GM19463 (cell line): ENCODE results near the gene SRPK2.
"Not testable (repeated sequence)": the region's sequence is repeated elsewhere in the genome, so short reads cannot be mapped to it uniquely, and the experiment has no call there.

Experiments
- ATAC-seq: cut with Tn5 transposase; IDR thresholded peaks from one replicate; pipeline ENCODE4 v1.9.1; 2021; ENCODE audit warnings: mild to moderate bottlenecking, moderate library complexity; ENCODE audit not compliant: unreplicated experiment

The SRPK2 gene

DNA sequence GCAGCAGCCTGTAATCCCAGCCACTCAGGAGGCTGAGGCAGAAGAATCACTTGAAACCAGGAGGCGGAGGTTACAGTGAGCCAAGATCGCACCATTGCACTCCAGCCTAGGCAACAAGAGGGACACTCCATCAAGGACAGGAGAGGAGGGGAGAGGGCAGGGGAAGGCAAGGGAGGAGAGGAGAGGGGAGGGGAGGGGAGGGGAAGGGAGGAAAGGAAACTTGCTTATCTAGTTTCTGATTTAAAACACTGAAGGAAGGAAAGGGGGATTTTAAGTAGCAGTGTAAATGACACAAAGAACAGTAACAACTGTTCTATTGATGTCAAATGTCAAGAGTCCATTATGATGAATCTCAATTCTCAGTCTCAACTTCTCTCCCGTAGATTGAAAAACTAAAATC lies 43.7 kb downstream of the SRPK2 start:
- ATAC-seq = no peak

DNA sequence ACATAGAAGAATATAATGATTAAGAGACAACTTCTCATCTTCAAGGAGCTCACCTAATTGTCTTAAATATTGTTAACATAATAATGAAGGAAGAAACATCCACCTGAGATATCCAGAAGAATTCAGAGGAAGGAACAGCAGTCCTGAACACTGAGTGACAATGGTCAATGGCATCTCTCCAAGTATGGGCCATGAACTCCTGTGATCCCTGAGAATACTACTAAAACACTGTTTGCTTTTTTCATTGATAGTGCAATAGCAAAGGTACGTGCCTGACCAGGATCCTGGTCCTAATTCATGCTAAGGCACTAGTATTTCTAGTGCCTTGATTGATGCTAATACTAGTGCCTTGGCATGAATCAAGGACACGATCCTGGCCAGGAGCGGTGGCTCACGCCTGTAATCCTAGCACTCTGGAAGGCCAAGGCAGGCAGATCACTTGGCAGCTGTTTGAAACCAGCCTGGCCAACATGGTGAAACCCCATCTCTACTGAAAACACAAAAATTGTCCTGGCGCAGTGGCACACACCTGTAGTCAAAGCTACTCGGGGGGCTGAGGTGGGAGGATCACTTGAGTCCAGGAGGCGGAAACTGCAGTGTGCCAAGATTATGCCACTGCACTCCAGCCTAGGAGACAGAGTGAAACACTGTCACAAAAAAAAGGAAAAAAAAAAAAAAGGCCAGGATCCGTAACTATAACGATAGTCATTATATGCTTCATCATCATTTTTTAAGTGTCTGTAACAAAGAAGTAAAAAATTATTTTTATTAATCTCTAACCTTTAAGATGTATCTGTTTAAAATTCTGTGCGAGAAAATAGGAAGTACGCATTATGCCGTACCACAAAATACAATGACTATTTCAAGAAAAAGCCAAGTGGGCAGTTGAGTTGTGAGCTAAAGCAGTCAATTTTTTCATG lies 49.1 kb downstream of the SRPK2 start:
- ATAC-seq = no peak

DNA sequence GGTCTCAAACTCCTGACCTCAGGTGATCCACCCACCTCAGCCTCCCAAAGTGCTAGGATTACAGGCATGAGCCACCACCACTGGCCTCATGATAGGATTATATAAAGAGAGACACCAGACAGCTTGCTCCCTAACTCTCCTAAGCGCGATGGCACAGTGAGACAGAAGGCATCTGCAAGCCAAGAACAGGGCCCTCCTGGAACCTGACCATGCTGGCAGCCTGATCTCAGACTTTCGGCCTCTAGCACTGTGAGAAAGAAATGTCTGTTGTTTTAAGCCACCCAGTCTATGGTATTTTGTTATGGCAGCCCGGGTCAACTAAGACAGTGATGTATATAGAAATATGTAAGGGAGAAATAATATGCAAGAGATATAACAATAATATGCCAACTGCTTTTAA lies 51.2 kb downstream of the SRPK2 start:
- ATAC-seq = no peak

DNA sequence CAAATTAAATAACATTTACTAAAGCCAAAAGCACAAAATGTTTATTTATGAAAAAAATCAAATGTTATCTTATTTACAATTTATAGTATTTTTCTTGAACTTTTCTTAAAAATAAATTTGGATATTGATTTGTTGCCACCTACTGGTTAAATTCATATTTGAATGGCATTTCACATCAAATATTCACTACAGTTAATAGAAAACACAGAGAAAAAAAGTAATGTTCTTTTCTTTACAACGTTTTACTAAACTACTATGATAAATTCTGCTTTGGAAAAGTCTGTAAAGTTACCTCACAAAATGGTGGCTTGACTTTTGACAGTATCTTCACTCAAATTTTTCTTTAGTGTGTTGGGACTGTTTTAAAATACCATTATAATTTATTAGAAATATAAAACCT lies 52.7 kb downstream of the SRPK2 start:
- ATAC-seq = no peak

DNA sequence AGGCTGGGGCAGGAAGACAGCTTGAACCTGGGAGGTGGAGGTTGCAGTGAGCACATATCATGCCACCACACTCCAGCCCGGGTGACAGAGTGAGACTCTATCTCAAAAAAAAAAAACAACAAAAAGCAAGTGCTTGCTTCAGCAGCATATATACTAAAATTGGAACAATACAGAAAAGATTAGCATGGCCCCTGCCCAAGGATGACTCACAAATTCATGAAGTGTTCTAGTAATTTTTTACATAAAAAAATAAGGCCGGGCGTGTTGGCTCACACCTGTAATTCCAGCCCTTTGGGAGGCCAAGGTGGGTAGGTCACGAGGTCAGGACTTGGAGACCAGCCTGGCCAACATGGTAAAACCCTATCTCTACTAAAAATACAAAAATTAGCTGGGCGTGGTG lies 56.1 kb downstream of the SRPK2 start:
- not testable (repeated sequence) for ATAC-seq

DNA sequence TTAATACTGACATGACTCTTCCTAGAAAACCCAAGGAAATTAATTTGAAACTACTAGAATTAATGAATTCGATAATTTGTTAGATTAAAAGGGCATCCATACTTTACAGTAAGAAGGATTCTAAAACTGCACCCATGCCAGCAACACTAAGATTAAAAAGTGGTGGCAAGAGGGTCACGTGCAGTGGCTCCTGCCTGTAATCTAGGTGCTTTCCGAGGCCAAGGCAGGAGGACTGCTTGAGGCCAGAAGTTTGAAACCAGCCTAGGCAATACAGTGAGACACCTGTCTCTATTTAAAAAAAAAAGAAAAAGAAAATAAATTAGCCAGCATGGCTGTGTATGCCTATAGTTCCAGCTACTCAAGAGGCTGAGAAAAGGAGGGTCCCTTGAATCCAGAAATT lies 58.2 kb downstream of the SRPK2 start:
- ATAC-seq = no peak

DNA sequence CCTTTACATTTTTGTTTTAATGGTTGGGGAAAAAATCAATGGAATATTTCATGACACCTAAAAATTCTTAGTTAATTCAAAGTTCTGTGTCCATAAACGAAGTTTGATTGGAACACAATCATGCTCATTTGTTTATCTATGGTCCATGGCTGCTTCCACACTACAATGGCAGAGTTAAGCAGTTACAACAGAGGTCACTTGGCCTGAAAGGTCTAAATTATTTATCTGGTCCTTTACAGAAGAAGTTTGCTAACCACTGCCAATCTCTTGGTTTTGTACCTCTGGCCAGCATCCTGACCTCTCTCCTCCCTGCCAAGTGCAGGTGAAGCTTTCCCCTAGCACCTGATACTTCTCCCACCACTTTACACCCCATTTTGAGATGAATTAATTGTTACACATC lies 61.5 kb downstream of the SRPK2 start:
- ATAC-seq = no peak

DNA sequence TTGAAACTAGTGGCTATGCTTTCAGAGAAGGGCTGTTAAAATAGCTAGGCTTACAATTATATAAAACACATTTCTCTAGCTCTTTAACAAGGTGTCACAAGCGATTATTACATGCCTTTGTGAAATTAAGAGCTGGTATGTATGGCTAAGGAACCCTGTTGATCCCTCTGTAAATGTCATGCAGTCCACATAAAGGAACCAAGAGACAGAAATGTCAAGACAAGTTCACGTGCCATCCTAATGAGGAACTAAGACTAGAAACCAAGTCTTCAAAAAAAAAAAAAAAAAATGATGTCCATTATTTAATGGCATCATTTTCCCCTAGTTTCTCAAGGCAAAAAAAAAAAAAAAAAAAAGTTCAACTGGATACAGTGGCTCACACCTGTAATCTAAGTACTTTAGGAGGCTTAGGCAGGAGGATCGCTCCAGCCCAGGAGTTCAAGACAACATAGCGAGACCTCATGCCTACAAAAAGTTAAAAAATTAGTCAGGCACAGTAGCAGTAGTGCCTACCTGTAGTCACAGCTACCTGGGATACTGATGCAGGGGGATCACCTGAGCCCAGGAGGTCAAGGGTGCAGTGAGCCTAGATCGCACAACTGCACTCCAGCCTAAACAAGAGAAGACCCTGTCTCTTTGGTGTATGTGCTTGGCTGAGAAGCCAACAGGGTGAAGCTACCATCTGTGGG lies 63.4 kb downstream of the SRPK2 start:
- ATAC-seq = no peak

DNA sequence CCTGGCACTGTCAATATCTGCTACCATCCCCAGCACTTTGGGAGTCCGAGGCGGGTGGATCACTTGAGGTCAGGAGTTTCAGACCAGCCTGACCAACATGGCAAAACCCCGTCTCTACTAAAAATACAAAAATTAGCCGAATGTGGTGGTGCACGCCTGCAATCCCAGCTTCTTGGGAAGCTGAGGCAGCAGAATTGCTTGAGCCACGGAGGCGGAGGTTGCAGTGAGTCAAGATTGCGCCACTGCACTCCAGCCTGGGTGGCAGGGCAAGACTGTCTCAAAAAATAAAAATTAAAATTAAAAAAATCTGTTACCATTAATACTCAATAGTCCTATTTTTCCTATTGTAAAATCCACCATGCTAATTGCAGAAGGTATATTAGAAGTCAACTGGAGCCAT lies 64.1 kb downstream of the SRPK2 start:
- ATAC-seq = not testable (repeated sequence)

DNA sequence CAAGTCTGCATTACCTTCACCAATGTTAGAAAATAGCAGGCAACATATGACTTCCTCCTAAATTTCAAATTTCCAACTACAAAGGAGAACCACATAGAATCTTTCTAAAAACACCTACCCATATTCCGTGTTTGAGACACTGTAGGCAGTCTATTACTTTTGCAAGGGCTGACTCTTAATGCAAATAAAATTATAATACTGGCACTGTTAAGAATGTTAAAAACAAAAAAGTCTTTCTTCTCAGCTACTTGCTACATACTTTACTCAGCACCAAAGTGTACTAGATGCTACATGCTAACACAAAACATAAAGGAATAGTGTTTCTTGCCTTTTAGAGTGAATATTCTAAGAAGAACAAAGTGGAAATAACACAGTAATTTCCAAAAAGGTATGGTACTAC lies 65.4 kb downstream of the SRPK2 start:
- no peak for ATAC-seq

DNA sequence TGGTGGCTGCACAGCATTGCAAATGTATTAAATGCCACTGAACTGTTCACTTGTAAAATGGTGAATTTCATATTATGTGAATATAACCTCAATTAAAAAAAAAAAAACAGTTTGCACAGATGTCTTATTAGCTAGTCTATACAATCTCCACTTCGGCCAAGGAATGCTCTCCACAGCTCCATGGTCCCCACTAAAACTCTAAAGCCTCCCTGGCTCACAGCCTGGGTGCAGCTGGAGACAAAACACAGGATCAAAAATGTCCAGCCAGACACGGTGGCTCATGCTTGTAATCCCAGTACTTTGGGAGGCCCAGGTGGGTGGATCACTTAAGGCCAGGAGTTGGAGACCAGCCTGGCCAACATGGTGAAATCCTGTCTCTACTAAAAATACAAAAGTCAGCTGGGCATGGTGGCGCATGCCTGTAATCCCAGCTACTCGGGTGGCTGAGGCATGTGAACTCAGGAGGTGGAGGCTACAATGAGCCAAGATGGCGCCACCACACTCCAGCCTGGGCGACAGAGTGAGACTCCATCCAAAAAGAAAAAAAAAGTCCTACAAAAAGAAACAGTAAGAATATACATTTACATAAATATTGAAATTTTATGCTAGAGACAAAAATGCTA lies 66.0 kb downstream of the SRPK2 start:
- ATAC-seq = no peak

DNA sequence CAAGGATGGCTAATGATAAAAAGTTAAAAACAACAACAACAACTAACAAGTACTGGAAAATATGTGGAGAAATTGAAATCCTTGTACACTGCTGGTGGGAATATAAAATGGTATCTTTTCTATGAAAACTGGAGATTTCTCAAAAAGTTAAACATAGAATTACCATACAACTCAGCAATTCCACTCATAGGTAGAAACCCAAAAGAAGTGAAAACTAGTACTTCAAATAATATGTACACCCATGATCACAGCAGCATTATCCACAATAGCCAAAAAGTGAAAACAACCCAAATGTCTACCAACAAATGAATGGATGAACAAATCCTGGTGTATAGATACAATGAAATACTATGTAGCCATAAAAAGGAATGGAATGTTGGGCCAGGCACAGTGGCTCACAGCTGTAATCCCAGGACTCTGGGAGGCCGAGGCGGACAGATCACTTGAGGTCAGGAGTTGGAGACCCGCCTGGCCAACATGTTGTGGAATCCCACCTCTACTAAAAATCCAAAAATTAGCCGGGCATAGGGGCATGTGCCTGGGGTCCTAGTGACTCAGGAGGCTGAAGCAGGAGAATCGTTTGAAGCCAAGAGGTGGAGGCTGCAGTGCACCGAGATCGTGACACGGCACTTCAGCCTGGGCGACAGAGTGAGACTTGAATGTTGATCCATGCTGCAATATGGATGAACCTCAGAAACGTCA lies 66.8 kb downstream of the SRPK2 start:
- no peak for ATAC-seq

DNA sequence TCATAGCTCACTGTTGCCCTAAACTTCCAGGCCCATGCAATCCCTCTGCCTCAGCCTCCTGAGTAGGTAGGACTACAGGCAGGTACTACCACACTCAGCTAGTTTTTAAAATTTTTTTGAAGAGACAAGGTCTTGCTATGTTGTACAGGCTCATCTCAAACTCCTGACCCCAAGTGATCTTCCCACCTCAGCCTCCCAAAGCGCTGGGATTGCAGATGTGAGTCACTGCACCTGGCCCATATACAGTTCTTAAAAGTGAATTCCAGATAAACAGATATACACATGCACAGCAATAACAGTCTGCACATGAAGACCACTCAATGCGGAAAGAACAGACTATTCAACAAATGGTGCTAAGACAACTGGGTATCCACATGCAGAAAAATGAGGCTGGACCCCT lies 67.8 kb downstream of the SRPK2 start:
- ATAC-seq = no peak

DNA sequence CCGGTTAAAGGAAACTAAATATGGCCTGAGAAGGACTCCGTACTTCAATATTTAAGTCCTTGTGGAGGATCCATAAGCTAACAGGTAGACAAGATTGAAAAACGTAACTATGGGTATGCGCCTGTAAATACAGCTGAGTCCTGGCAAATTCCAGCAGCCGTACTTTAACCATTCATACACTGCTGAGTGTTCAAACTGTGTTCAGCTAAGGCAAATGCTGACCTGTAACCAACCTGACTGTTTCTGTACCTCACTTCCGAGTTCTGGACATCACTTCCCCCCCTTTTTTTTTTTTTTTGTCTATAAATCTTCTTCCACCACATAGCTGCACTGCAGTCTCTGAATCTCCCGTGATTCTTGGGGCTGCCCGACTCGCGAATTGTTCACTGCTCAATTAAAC lies 69.1 kb downstream of the SRPK2 start:
- no peak for ATAC-seq

DNA sequence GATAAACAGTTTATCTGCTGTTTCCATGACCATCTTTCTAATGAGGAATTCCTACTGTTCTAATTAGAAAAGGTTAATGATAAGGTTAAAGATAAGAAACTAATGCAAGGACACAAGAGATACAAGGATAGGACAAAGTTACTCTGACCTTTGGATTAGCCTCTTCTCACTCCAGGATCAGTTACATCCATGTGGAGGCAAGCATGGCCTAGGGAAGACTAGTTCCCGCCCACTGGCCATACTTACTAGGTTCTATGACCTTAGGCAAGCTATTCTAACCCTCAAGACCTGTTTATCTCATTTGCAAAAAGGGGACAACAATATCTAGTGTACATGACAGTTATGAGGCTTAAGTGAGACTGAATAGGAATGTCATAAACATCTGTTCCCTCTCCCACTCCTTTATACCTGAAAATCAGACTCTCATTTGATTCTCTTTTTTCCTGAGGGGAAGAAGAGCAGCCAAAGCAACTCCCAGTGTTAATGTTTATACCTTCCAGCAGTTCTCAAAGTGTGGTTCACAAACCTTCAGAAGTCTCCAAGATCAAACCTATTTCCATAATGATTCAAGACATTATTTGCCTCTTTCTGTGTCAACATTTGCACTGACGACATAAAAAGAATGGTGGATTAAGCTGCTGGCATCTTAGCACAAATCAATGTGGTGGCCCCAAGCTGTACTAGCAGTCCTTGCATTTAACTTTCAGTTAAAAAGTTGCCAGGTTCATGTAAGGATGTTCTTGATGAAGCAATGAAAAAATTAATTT lies 72.0 kb downstream of the SRPK2 start:
- no peak for ATAC-seq

DNA sequence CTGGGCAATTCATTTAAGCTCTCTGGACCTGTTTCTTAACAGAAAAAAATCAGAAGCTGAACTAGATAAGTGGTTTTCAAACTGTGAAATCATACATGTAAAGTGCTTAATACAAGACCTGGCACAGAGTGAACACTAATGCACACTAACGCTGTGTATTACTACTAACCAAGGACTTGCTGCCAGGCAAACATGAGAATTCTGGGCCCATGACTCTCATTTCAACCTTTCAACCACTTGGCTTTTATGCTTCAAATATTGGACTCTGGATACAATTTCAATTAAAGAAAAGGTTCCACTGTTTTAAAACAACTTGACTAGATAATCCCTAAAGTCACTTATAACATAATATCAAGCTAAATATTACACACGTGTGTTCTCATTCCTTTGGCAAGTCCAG lies 73.4 kb downstream of the SRPK2 start:
- no peak for ATAC-seq

DNA sequence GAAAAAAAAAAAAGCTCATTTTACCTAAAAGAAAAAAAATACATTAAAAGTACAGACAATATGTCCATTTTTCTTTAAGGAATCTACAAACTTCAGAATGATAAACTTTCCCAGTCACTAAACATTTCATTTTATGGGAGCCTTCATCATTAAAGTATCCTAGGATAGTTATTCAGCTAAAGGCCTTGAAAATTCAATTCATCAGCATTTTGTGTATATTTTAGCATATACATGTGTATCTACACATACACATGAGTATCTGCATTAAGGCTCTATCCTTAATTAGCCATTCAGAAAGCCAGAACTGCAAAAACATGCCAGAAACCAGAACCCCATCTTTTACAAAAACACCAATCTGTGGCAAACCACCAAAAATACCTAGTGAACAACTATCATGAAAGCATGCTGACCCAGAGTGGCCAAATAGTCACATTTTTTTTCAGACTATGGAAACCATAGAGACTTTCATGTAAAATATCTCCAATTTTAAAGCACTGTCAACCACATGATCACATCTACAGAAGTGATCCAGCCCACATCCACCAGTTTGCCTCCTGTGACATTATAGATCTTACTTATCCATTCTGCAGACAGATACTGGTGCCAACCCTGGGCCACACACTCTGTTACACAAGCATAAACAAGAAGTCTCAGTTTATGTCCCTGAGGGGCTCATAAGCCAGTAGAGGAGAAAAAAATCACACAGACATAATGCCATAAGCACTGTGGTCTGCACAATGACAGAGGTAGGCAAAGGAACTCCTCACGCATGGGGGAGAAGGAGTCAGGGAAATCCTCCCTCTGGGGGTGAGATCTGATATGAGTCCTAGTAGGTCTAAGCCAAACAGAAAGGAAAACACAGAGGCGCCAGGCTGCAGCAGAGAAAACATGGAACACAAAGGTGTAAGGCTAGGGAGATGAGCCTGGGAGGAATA lies 79.2 kb downstream of the SRPK2 start:
- ATAC-seq = no peak

DNA sequence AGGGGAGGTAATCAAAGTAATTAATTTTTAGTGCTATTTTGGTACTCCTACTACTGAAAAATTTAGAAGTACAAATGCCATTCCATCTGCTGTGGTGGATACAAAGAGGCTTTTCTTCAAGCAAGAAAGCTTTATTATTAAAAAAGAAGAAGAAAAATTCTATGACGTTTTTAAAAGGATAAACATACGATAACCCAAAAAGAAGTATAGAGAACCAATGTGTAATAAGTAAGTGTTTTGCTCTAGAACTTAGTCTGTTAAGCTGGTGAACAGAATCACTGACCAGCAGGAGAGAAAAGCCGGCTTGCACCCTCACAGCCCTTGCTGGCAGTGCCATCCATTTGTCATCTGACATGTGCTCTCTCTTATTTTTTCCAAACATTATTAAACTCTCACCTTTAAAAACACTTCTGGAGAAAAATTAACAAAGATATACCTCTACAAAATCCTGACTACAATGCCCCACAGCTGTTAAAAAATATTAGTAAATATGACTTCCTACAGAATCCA lies 81.5 kb downstream of the SRPK2 start:
- no peak for ATAC-seq

DNA sequence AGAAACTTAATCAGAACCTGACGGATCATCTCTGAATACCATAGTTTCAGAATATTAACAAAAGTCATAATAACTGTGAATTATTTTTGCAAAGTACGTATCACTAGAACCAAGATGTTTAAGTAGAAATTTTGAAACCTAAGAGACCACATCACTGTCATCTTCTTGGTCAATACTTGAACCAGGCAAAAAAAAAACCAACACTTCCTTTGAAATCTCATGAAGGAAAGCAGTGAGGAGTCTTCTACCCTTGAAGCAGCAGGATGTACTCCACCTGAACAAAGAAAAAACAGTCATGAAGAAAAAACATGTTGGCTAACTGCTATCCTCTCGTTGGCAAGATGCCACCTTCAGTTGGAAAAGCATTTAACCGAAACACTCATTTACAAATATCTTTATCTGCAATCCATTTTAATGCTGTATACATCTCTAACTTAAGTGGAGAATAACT lies 82.4 kb downstream of the SRPK2 start:
- no peak for ATAC-seq
